ENCODE data around the gene NTRK3. TPM values are rescaled to one million over a fixed set of nuclear protein-coding genes. Genes with fewer than 3 reads are reported as not detected.
"Not testable (repeated sequence)": the region's sequence is repeated elsewhere in the genome, so short reads cannot be mapped to it uniquely, and the experiment has no call there.

The NTRK3 gene
- total and polyA plus RNA-seq, 12 donors, result 1.6 to 8.5 (median 3.3) TPM

DNA sequence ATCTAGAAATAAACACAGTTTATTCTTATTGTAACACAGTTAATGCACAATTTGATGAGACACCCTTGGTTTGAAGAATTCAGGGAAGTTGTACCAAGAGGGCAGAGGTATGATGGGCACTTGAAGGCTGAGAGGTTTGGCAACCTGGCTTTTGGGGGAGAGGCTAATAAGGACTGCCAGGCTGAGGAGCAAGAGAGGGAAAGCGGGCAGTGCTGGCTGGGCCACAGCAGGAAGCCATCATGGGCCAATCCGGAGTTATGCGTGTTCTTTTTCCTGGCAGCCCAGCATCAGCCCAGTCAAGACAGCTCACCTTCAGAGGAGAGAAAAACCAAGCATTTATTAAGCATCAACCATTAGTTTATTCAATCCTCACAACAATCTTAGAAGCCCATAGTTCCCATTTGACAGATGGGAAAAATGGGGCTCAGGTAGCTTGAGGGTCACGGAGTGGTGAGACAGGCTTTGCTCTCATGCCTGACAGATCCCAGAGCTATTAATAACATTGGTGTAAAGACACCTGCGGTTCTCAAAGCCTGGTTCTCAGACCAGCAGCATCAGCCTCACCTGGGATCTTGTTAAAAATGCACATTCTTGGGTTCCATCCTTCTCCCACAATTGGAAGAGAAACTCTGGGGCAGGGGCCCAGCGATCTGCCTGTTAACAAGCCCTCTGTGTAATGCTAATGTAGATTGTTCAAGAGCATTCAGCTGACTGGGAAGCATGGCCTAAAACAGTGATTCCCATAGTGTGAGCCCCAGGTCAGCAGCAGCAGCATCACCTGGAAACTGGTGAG is 183.7 kb downstream of the NTRK3 start:
- no peaks in the 10 kb centered on the region for H3K4me1 ChIP-seq (replicated peaks in 1 of 2)
- WGBS, 4 donors, result 68 to 78% (median 73%) methylated on average over 6 of the region's 6 CpGs
- H3K4me3 ChIP-seq, result no peak overlapping the region
- no peaks in the 10 kb centered on the region for H3K9me3 ChIP-seq (replicated peaks in 1 of 3)
- TF ChIP-seq POLR2A (IDR thresholded peaks at IDR 0.05) (no peak), CTCF (IDR thresholded peaks at IDR 0.05) (no peak)
- DNase-seq, result no peak
- no peak overlapping the region for H3K27ac ChIP-seq
- no peaks in the 10 kb centered on the region for H3K27me3 ChIP-seq
- intact Hi-C loops (cut with DNase I), result no loop called here
- no peaks in the 10 kb centered on the region for H3K36me3 ChIP-seq (replicated peaks in 1 of 2)

GRCh38 chr15:88072133-88072532 is 184.4 kb downstream of the NTRK3 start:
- DNase-seq; H3K27ac ChIP-seq; H3K9me3 ChIP-seq (replicated peaks in 1 of 3); H3K4me3 ChIP-seq; intact Hi-C loops (cut with DNase I); H3K4me1 ChIP-seq (replicated peaks in 1 of 2); H3K27me3 ChIP-seq; H3K36me3 ChIP-seq (replicated peaks in 1 of 2): not testable (repeated sequence)
- WGBS, 4 donors, result 77 to 80% (median 78%) methylated on average over 8 to 9 of the region's 9 CpGs

GRCh38 chr15:88071141-88071540 is 185.4 kb downstream of the NTRK3 start:
- H3K9me3 ChIP-seq (replicated peaks in 1 of 3), result no peaks in the 10 kb centered on the region
- H3K4me3 ChIP-seq, result no peak overlapping the region
- WGBS, 4 donors, result 71 to 85% (median 73%) methylated on average over 6 of the region's 6 CpGs
- no peak for TF ChIP-seq CTCF (IDR thresholded peaks at IDR 0.05)
- TF ChIP-seq POLR2A (IDR thresholded peaks at IDR 0.05), result no peak
- intact Hi-C loops (cut with DNase I), result no loop called here
- DNase-seq, result no peak
- no peaks in the 10 kb centered on the region for H3K36me3 ChIP-seq (replicated peaks in 1 of 2)
- no peaks in the 10 kb centered on the region for H3K27me3 ChIP-seq
- no peaks in the 10 kb centered on the region for H3K4me1 ChIP-seq (replicated peaks in 1 of 2)
- no peak overlapping the region for H3K27ac ChIP-seq

- Histone ChIP-seq H3K9me3 (replicated peaks in 1 of 3) (no peaks in the 10 kb centered on the region), H3K27me3 (no peaks in the 10 kb centered on the region), H3K27ac (no peak overlapping the region), H3K36me3 (replicated peaks in 1 of 2) (no peaks in the 10 kb centered on the region), H3K4me3 (no peak overlapping the region), H3K4me1 (replicated peaks in 1 of 2) (no peaks in the 10 kb centered on the region)
- intact Hi-C loops (cut with DNase I), result no loop called here
- TF ChIP-seq CTCF (IDR thresholded peaks at IDR 0.05), result no peak
- 58 to 73% (median 65%) methylated on average over 6 of the region's 6 CpGs for WGBS, 4 donors
- no peak for DNase-seq
These were observed 187.0 kb downstream of the NTRK3 start for GRCh38 chr15:88069561-88069960.

- Histone ChIP-seq H3K9me3 (replicated peaks in 1 of 3) (no peaks in the 10 kb centered on the region), H3K36me3 (replicated peaks in 1 of 2) (no peaks in the 10 kb centered on the region), H3K27ac (no peak overlapping the region), H3K27me3 (no peaks in the 10 kb centered on the region), H3K4me3 (no peak overlapping the region), H3K4me1 (replicated peaks in 1 of 2) (no peaks in the 10 kb centered on the region)
- no peak for TF ChIP-seq CTCF (IDR thresholded peaks at IDR 0.05)
- TF ChIP-seq POLR2A (IDR thresholded peaks at IDR 0.05), result no peak
- no peak for DNase-seq
- 41 to 49% (median 46%) methylated on average over 3 of the region's 3 CpGs for WGBS, 4 donors
- intact Hi-C loops (cut with DNase I), result no loop called here
These were observed 189.2 kb downstream of the NTRK3 start for GRCh38 chr15:88067331-88067685.
